H1 (cell line): ENCODE measurements around the gene GOLIM4. TPM values are rescaled to one million over a fixed set of nuclear protein-coding genes. Genes with fewer than 3 reads are reported as not detected.

Experiments used
- CTBP2 ChIP-seq: IDR thresholded peaks from 2 replicates; pipeline ENCODE4 v1.7.0; 2011; ENCODE audit warnings: borderline replicate concordance, mild to moderate bottlenecking, moderate library complexity, mixed read lengths, low read length; ENCODE audit not compliant: insufficient read depth, insufficient read length
- KDM4A ChIP-seq: IDR thresholded peaks from one replicate; pipeline ENCODE4 v1.7.1; 2012; ENCODE audit warnings: low read depth, mild to moderate bottlenecking, moderate library complexity, low read length, inconsistent platforms; ENCODE audit not compliant: severe bottlenecking
- MAFK ChIP-seq: IDR thresholded peaks from 2 replicates; pipeline ENCODE4 v1.6.1; 2012; ENCODE audit warnings: low read depth, mild to moderate bottlenecking, improper control_type of control experiment, low read length
- polyA plus RNA-seq, 7 experiments: library from polyadenylated mRNA; depleted of rRNA in 3 of 7; stranded (reverse) in 5 of 7; unstranded in 2 of 7; fragments of >200 nt in 5 of 7; fragments of 200-250 nt in 2 of 7; gene quantifications; 1 replicate in 5 of 7; 2 replicates in 1 of 7; 4 replicates in 1 of 7; pipeline versions ENCODE4 v1.2.1 to v1.2.3, GENCODE V29; 2011 to 2013; ENCODE audit warnings: missing spikeins in 2 of 7, mixed read lengths in 2 of 7
- total RNA-seq: library from RNA; stranded (reverse); fragmentation: NEBNext Ultra II Directional; extraction: Animal tissue kit (Norgen Biotek cat#: 25700); gene quantifications from 2 replicates; pipeline ENCODE4 v1.2.1, GENCODE V29; 2021

GOLIM4 gene
- total and polyA plus RNA-seq, 2 of the 8 experiments (the other 6 are each of a cell fraction or from before 2014, with no cell fraction given), result 5.6 to 29.7 TPM

DNA sequence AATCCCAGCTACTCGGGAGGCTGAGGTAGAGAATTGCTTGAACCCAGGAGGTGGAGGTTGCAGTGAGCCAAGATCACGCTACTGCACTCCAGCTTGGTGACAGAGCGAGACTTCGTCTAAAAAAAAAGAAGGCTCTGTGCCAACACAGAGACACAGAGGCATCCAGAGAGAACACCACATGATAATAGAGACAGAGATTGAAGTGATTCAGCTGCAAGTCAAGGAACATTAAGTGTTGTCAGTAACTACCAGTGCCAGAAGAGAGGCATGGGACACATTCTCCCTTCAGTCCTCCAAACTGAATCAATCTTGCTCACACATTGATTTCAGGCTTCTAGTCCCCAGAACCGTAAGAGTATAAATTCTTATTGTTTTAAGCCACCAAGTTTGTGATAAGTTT lies 97.5 kb downstream of the GOLIM4 start (continued):
- TF ChIP-seq CTBP2, result no peak
- TF ChIP-seq MAFK, result no peak
- TF ChIP-seq KDM4A, result no peak
